GM18951 (cell line): Measurements from ENCODE around the gene HPSE2.

Experiments used
- POLR2A ChIP-seq: IDR thresholded peaks from 4 replicates; pipeline ENCODE4 v1.6.1; 2011; ENCODE audit warnings: mild to moderate bottlenecking; ENCODE audit not compliant: insufficient read length, insufficient read depth; ENCODE audit errors: extremely low read depth
- in situ Hi-C: fragments of 300-500 bp; cut with MboI; formaldehyde crosslinking; loops from one replicate; pipeline ENCODE4 v1.12.0; 2022; ENCODE audit warnings: low sequenced_read_pairs, mixed read lengths, inconsistent platforms; ENCODE audit not compliant: unreplicated experiment

HPSE2 gene

DNA sequence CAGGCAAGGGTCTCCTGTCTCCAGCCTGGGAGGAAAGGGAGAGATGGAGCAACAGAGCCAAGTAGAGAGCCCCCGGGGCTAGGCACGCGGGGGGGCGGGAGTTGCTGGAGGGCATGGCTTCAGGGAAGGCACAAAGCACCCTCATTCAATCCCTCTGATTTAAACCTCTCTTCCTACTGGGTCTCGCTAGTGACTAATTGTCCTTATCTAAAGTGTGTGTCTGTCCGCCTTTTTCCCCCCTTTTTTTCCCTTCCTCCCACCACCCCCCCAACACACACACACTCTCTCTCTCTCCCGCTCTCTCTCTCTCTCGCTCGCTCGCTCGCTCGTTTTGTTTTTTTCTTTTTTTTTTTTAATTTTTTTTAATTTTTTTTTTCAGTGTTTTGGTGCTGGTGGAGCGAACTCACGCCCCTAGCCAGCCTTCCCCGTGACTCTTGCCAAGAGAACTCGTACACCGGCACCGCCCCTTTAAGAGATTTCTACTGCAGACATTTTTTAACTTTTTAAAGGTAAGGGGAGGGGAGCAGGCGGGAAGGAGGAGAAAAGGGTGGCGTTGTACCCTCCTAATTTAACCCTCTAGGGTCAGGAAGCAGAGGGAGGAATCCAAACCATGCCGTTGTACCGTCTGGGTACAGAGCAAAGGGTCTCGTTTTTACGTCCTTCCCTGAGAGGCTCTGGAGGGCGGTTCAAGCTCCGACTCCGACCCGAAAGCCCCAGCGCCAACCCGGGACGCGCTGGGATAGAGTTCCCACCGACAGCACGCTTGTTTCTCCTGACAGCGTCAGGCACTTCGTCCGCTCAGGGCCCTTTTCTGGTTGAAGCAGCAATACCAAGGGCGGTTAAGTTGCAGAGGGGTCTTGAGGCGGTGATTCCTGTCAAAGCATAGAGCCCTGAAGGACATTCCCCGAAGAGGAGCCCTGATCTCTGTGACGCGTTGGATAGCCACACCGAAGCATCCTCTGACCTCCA lies at the start of gene HPSE2:
Gene HPSE2, minus strand, starts transcription at position 195 of the 969 bp plus-strand sequence.
- no peak for TF ChIP-seq POLR2A
- in situ Hi-C loops: loop anchor here (25.0 kb wide), 1 partner anchor 774 kb away; no protein-coding TSS in a partner anchor

DNA sequence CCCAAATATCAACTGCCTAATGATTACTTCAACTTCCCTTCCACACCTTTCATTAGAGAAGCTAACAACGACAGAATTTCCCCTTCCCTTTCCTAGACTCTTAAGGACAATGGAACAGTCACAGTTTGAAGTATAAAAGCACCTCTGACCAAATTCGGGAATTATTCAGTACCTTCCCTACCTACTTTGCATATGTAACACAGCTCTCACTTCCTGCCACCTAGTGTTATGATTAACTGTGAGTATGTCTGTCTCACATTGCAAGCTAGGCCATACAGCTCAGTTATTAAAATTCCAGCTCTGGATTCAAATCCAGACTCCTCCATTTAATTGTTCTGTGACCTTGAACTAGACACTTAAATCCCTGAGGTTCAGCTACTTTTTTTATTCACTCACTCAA lies 44.8 kb upstream of the HPSE2 start:
- in situ Hi-C loops: no loop called here
- TF ChIP-seq POLR2A: no peak

DNA sequence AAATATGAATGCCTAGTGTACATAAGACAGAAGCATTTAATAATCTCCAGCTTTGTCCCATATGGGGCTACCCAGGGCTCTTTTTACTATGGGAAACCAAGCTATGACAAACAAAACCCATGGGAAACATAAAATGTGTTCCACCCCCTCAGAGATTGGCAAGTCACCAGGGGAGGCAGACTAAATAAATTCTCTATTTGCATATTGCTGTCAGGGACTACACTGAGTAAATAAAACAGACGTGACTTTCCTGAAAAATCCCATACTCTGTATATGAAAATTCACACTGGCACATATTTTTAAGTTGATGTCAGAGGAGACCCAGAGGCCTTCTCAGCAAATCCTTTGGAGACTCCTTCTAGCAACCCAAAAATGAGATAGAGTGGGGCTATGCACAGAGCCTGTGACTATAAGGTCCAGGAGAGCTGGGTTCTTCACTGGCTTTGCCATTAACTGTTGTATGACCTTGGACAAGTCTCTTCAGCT lies 44.0 kb upstream of the HPSE2 start:
- no peak for TF ChIP-seq POLR2A
- in situ Hi-C loops: no loop called here

DNA sequence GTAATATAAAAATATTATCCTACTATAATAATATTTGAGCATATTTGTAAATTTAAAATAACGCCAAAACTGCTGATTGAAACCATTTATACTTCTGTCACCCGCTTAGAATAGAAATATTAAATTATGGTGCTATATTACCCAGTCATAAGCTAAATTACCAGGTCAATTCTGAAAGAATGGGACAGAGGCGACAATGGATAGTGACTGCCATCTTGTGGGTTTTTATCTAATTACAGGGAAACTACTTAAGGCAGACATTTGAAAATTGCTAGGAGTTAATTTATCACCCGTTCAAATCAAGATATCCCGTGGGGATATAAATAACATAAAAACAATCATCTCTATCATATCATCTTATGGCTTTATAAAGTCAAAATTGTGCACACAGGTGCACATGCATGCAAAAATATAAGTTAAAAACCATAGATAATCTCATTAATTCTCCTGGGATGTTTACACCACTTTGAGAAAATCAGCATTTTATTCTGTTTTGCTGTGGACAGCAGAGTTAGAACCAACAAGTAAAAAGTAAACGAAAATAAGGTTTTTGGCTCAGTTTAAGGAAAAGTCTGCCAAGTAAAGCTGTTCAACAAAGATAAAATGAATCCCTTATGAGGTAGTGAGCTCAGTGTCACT lies 41.3 kb upstream of the HPSE2 start:
- no peak for TF ChIP-seq POLR2A
- in situ Hi-C loops: no loop called here

DNA sequence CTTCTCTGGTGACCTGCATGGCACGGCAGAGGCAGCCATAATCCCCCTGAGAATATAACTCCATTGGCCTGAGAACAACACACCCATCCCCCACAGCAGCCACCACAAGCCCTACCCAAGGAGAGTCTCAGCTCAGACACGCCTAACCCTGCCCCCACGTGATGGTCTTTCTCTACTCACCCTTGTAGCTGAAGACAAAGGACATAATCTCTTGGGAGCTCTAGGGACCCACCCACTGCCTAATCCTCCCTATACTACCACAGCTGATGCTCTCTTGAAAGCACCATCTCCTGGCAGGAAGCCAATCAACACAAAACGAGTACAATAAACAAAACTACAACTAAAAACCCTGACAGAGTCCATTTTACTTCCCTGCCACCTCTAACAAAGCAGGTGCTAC lies 30.7 kb upstream of the HPSE2 start:
- no peak for TF ChIP-seq POLR2A
- in situ Hi-C loops: no loop called here

DNA sequence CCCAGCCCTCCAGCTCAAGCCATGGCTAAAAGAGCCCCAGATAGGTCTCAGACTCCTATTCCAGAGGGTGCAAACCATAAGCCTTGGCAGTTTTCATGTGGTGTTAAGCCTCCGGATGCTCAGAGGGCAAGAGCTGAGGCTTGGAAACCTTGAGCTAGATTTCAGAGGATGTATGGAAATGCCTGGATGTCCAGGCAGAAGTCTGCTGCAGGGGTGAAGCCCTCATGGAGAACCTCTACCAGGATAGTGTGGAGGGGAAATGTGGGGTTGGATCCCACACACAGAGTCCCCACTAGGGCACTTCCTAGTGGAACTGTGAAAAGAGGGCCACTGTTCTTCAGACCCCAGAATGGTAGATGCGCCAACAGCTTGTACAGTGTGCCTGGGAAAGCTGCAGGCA lies 13.2 kb upstream of the HPSE2 start:
- no peak for TF ChIP-seq POLR2A
- in situ Hi-C loops: loop anchor here (25.0 kb wide), 1 partner anchor 787 kb away; no protein-coding TSS in a partner anchor

DNA sequence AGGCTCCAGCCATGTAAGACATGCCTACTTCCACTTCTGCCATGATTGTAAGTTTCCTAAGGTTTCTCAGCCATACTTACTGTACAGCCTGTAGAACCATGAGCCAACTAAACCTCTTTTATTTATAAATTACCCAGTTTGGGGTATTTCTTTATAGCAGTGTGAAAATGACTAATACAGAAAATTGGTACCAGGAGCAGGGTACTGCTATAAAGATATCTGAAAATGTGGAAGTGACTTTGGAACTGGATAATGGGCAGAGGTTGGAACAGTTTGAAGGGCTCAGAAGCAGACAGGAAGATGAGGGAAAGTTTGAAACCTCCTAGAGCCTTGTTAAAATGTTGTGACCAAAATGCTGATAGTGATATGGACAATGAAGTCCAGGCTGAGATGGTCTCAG lies 12.2 kb upstream of the HPSE2 start:
- in situ Hi-C loops: loop anchor here (25.0 kb wide), 1 partner anchor 786 kb away; no protein-coding TSS in a partner anchor

DNA sequence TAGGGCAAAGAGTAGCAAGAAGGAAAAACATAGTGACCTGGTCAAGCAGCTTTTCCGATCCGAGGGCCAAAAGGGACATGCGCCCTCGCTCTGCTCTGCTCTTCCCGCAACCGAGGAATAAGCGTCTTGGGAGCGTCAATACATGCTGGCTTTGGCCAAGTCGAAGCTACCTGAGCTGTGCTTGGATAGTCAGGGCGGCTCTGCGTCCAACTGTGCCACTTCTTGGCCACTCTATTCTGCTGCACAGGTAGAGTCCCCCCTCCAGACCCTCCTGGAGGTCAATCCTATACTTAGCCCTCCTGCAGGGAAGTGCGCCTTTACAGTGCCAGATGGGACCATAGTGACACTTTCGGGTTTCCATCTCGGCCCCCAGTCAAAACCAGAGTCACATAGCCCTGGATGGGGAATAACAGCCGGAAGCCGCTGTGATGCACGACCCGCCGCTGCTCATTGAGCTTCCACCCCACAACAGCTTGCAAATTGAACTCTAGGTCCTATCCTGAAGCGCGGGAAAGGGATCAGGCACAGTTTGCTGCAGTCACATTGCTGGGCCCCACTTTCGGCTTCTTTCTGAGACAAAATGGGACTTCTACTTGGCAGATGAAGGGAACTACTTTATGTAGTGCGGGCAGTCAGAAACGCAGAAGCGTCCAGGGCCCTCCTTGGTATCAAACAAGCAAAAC lies 1.1 kb upstream of the HPSE2 start:
- no peak for TF ChIP-seq POLR2A
- in situ Hi-C loops: loop anchor here (25.0 kb wide), 1 partner anchor 774 kb away; no protein-coding TSS in a partner anchor

DNA sequence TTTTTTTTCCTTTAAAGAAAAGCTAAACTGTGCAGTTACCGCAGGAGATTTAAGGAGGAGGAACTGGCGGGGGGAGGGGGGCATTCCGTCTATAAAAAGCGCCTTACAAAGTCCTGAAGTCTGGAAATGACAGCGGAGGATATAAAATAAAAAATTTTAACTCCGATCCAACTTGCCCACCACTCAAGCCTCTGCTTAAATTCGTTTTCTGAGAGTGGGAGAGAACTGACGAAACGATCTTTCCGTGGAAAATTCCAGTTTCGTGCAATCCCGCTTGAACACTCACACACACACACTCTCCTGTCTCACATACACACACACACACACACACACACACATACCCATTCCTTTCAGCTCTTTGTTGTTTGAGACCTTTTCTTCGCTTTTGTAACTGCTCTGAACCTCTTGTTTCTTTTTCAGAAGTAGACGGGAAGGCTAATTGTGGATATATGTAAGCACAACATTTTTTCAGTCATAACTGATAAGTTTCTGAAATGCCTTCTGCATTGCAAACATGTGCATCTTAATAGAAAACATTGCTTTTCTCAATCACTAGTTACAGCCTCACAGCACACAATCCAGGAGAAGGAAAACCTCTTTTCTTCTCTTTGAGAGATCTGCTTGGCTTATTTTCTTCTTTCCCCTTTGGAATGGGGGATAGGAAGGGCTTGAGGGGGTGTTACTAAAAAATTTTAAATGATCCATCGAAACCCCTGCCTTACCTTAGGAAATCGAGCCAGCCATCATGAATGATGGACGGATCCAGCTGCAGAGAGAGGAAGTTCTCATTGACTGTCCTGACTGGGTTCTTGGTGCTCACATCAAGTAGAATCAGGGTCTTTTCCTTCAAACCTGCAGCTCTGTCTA lies 628 bp downstream of the HPSE2 start:
- in situ Hi-C loops: loop anchor here (25.0 kb wide), 1 partner anchor 773 kb away; no protein-coding TSS in a partner anchor
- TF ChIP-seq POLR2A: no peak

DNA sequence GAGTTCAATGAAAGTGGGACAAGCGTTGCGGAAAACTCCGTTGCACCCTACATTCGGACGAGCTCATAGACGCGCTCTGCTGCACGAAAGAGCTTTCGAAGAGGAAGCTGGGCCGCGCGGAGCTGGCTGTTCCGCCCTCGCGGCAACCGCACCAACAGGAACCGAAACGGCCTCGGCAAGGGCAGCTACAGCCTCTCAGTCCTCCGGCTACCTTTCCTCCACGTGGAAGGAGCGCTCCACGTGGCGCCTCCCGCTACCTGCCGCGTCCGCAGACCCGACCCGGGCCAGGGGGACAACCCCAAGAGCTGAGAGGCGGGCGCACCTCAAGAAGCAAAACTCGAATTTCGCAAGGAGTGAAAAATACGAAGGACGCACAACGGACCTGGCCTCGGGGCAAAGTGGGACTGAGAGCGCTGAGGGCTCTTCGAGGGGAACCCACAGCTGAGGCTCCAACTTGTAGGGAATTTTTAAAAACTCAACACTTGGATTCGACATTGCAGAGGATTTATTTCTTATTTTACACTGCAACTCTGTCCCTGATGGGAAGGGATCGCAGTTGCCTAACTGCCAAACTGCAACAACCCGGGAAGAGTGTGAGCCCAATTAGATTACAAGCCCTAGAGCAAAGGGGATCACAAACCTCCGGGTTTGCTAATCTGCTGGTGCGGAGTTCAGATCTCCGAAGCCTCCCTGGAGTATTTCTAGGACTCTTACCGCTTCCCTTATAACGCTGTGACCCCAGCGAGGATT lies 1.4 kb downstream of the HPSE2 start:
- in situ Hi-C loops: loop anchor here (25.0 kb wide), 1 partner anchor 772 kb away; no protein-coding TSS in a partner anchor
- no peak for TF ChIP-seq POLR2A

DNA sequence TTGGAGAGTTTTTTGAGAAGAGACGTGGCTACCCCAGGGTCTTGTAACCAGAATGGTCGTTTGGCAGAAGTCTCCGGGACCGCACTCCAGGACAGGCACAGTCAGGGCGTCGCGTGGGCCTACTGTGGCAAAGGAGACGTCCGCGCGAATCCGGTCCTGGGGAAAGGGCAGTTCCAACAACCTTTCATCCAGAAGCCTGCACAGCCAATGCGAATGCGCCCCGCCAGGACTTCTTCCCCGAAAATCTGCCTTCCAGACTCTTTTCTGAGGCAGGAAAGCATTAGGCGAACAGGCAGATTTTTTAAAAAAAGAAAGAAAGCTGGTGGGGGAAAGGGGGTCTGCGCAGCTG lies 2.0 kb downstream of the HPSE2 start:
- in situ Hi-C loops: loop anchor here (25.0 kb wide), 1 partner anchor 771 kb away; no protein-coding TSS in a partner anchor
- TF ChIP-seq POLR2A: no peak

DNA sequence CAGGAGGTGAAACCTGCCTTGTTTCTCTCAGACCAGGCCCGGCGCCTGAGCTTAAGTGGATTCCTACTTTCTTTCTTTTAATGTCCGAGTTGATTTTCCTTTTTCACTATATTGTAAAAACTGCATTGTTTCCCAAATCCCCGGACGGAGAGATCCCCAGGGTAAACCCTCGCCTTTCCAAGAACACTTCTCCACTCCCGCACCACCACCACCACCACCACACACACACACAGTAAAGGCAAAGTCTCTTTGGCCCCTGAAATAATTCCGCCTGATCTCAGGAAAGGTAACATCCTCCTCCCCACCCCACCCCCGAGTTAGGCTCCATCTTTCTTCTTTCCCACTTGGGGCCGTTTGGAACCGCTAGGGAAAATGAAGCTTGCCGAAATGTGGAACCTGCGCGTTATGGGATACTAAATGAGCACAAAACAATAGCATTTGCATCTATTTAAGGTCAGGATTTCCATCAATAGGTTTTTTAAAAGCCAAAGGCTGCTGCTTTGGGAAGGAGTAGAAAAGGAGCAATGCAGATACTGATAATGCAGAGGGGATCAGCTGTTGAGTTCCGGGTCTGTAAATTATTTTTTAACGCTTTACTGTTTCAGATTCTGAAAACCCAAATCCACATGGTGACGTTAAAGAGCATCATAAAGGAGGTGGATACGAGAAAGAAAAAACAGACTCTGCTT lies 2.5 kb downstream of the HPSE2 start:
- in situ Hi-C loops: loop anchor here (25.0 kb wide), 1 partner anchor 771 kb away; no protein-coding TSS in a partner anchor
- no peak for TF ChIP-seq POLR2A
